NCI-H748 (cell line): ENCODE measurements around the gene DHRS1.

Experiments used
- DNase-seq: peaks from one replicate; lab custom pipeline; 2025; ENCODE audit not compliant: unreplicated experiment; lab: John Stamatoyannopoulos, UW

DHRS1 gene

GRCh38 chr14:24309538-24310264, 10.1 kb upstream of the DHRS1 start, which contains the start of gene LTB4R2:
TSS of gene LTB4R2 (plus strand) at chr14:24310140. CDS start at chr14:24310665, 525 bp downstream.
- DNase-seq, result no peak

GRCh38 chr14:24308342-24309124, 9.0 kb upstream of the DHRS1 start:
- DNase-seq, result no peak

- DNase-seq, result peak; percentile 49
Observed at GRCh38 chr14:24307575-24308341, 8.2 kb upstream of the DHRS1 start, which contains the start of gene CIDEB. TSS of gene CIDEB (minus strand) at chr14:24307977. CDS start at chr14:24307858, 119 bp downstream.

- DNase-seq, result no peak
Observed at GRCh38 chr14:24307156-24307574, 7.6 kb upstream of the DHRS1 start.

- no peak for DNase-seq
Observed at GRCh38 chr14:24304019-24304387, 4.4 kb upstream of the DHRS1 start.

- DNase-seq, result no peak
Observed at GRCh38 chr14:24300326-24300980, 873 bp upstream of the DHRS1 start.

GRCh38 chr14:24298892-24299254, 707 bp downstream of the DHRS1 start:
- DNase-seq, result peak; percentile 25

GRCh38 chr14:24297190-24297964, 2.2 kb downstream of the DHRS1 start:
- DNase-seq, result no peak

- DNase-seq, result peak; percentile 45
Observed at GRCh38 chr14:24296341-24297157, 3.0 kb downstream of the DHRS1 start.

GRCh38 chr14:24293525-24293924, 6.1 kb downstream of the DHRS1 start:
- no peak for DNase-seq

GRCh38 chr14:24292118-24292807, 7.3 kb downstream of the DHRS1 start:
- no peak for DNase-seq

- DNase-seq, result no peak
Observed at GRCh38 chr14:24291446-24292117, 8.0 kb downstream of the DHRS1 start.

- no peak for DNase-seq
Observed at GRCh38 chr14:24290746-24291145, 8.8 kb downstream of the DHRS1 start.

GRCh38 chr14:24289649-24290280, 9.8 kb downstream of the DHRS1 start:
- DNase-seq, result no peak

- no peak for DNase-seq
Observed at GRCh38 chr14:24286996-24287395, 12.6 kb downstream of the DHRS1 start.

- DNase-seq, result no peak
Observed at GRCh38 chr14:24285351-24285750, 14.2 kb downstream of the DHRS1 start.

GRCh38 chr14:24284501-24285035, 15.0 kb downstream of the DHRS1 start:
- DNase-seq, result no peak
